Progenitor cell of endocrine pancreas (in vitro differentiated cells): ENCODE measurements around the gene ARIH2. TPM values are rescaled to one million over a fixed set of nuclear protein-coding genes. Genes with fewer than 3 reads are reported as not detected.

ENCODE experiments used
- DNase-seq: peaks from one replicate; pipeline ENCODE4 v3.0.0; 2021; ENCODE audit warnings: low spot score; ENCODE audit not compliant: unreplicated experiment
- H3K27ac Mint-ChIP-seq: 2 replicates; pipeline ENCODE4 v1.8.0; 2021; ENCODE audit warnings: mild to moderate bottlenecking, moderate library complexity, mixed read lengths
- H3K27me3 Mint-ChIP-seq: 2 replicates; pipeline ENCODE4 v1.8.0; 2021; ENCODE audit warnings: mixed read lengths
- H3K36me3 Mint-ChIP-seq: 2 replicates; pipeline ENCODE4 v1.8.0; 2022; ENCODE audit warnings: mixed read lengths; ENCODE audit not compliant: insufficient read depth
- H3K4me1 Mint-ChIP-seq: 2 replicates; pipeline ENCODE4 v1.8.0; 2021; ENCODE audit warnings: low read depth, mixed read lengths
- H3K4me3 Mint-ChIP-seq: 2 replicates; pipeline ENCODE4 v1.8.0; 2021; ENCODE audit warnings: low read depth, mild to moderate bottlenecking, moderate library complexity, mixed read lengths
- H3K9me3 Mint-ChIP-seq: 2 replicates; pipeline ENCODE4 v1.8.0; 2021; ENCODE audit warnings: low read depth, mixed read lengths
- total RNA-seq: library from RNA; stranded (reverse); gene quantifications from 2 replicates; pipeline ENCODE4 v1.2.1, GENCODE V29; 2021
- TF ChIP-seq, protein P1 (sequence below): fragments of 200-600 bp; sonication (generic); IDR thresholded peaks from one replicate; pipeline ENCODE4 v1.5.0; 2021; ENCODE audit warnings: antibody characterized with exemption, mild to moderate bottlenecking; ENCODE audit not compliant: unreplicated experiment

The ARIH2 gene
- total RNA-seq, 1 donor from 2014 or later, result 105 TPM

DNA sequence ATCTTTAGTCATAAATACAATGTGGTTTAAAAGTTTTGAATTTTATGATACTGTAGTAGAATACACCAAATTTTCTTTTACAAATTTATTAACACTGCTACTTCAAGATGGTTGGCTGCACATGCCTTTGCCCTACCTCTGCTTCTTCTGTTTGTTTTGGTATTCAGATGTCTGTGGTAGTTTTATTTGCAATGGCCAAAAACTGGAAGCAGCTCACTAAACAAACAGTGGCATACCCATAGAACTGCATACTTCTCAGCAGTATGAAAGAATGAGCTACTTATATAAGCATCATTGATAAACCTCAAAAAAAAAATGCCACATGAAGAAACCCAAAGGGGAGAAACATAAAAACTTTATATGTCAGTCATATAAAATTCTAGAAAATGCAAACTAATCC, 19.5 kb downstream of the ARIH2 start:
- no peaks in the 10 kb centered on the region for H3K9me3 Mint-ChIP-seq
- no peak overlapping the region for H3K27ac Mint-ChIP-seq
- peaks cover 23% of the 10 kb centered on the region for H3K36me3 Mint-ChIP-seq
- no peaks in the 10 kb centered on the region for H3K27me3 Mint-ChIP-seq
- H3K4me3 Mint-ChIP-seq, result no peak overlapping the region
- DNase-seq, result no peak
- TF ChIP-seq, protein P1, sequence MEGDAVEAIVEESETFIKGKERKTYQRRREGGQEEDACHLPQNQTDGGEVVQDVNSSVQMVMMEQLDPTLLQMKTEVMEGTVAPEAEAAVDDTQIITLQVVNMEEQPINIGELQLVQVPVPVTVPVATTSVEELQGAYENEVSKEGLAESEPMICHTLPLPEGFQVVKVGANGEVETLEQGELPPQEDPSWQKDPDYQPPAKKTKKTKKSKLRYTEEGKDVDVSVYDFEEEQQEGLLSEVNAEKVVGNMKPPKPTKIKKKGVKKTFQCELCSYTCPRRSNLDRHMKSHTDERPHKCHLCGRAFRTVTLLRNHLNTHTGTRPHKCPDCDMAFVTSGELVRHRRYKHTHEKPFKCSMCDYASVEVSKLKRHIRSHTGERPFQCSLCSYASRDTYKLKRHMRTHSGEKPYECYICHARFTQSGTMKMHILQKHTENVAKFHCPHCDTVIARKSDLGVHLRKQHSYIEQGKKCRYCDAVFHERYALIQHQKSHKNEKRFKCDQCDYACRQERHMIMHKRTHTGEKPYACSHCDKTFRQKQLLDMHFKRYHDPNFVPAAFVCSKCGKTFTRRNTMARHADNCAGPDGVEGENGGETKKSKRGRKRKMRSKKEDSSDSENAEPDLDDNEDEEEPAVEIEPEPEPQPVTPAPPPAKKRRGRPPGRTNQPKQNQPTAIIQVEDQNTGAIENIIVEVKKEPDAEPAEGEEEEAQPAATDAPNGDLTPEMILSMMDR, result no peak
- peaks cover 4% of the 10 kb centered on the region for H3K4me1 Mint-ChIP-seq

GRCh38 chr3:48938689-48939088, 20.0 kb downstream of the ARIH2 start:
- H3K36me3 Mint-ChIP-seq, result peaks cover 23% of the 10 kb centered on the region
- H3K27me3 Mint-ChIP-seq, result no peaks in the 10 kb centered on the region
- H3K4me1 Mint-ChIP-seq, result peaks cover 4% of the 10 kb centered on the region
- no peak overlapping the region for H3K4me3 Mint-ChIP-seq
- no peak overlapping the region for H3K27ac Mint-ChIP-seq
- H3K9me3 Mint-ChIP-seq, result no peaks in the 10 kb centered on the region
- DNase-seq, result no peak
- TF ChIP-seq, protein P1, result no peak

- Mint-ChIP-seq H3K4me1 (peaks cover 8% of the 10 kb centered on the region), H3K4me3 (no peak overlapping the region)
Observed at GRCh38 chr3:48945432-48945831, 26.8 kb downstream of the ARIH2 start.

GRCh38 chr3:48945891-48946549, 27.4 kb downstream of the ARIH2 start:
- Mint-ChIP-seq H3K9me3 (no peaks in the 10 kb centered on the region), H3K36me3 (peaks cover 11% of the 10 kb centered on the region), H3K27me3 (no peaks in the 10 kb centered on the region), H3K4me3 (no peak overlapping the region), H3K4me1 (peaks cover 8% of the 10 kb centered on the region), H3K27ac (peak overlapping the region; percentile 30)
- no peak for DNase-seq
- TF ChIP-seq, protein P1, result no peak

More at GRCh38 chr3:48945432-48945831, 26.8 kb downstream of the ARIH2 start:
- Mint-ChIP-seq H3K27me3 (no peaks in the 10 kb centered on the region), H3K36me3 (peaks cover 11% of the 10 kb centered on the region), H3K27ac (no peak overlapping the region), H3K9me3 (no peaks in the 10 kb centered on the region)
- TF ChIP-seq, protein P1, result no peak
- DNase-seq, result no peak

GRCh38 chr3:48949376-48949717, 30.7 kb downstream of the ARIH2 start:
- Mint-ChIP-seq H3K36me3 (peaks cover 10% of the 10 kb centered on the region), H3K27me3 (no peaks in the 10 kb centered on the region), H3K9me3 (no peaks in the 10 kb centered on the region), H3K27ac (no peak overlapping the region), H3K4me1 (peaks cover 9% of the 10 kb centered on the region), H3K4me3 (no peak overlapping the region)
- TF ChIP-seq, protein P1, result no peak
- no peak for DNase-seq
